Globus pallidus (tissue), 1 donor: ENCODE results near the gene FOSL2.
"Not testable (repeated sequence)": the region's sequence is repeated elsewhere in the genome, so short reads cannot be mapped to it uniquely, and the experiment has no call there.

ENCODE experiments used
- DNase-seq: peaks from one replicate; pipeline ENCODE4 v3.0.0-alpha.2; 2015; ENCODE audit warnings: low spot score

Gene FOSL2

DNA sequence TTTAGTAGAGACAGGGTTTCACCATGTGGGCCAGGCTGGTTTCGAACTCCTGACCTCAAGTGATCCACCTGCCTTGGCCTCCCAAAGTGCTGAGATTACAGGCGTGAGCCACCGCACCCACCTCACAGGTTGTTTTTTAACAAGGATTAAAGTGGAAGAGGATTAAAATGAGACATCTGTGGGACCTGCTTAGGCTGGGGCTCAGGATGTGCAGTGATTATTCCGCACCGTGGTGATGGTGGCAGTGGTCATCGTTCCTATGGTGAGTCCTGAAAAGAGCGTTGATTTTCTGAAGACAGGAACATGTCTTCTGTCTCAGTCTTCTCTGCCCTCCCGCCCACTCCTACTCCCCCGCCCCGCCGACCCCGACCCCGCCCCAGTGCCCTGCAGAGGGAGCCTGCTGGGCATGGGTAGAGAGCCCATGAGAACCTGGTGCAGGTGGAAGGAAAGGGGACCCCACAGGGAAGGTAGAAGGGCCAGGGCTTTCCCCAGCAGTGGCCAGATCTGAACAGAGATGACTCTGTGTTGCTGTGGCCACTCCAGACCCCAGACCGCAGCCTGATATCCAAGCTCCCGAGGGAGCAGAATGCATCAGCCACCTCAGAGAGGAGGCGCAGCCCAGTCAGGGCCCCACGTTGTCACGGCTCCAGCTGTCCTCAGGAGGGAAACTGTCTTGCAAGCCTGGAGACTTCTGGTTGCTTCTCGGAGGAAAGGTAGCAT is 34.5 kb upstream of the FOSL2 start:
- DNase-seq = no peak

DNA sequence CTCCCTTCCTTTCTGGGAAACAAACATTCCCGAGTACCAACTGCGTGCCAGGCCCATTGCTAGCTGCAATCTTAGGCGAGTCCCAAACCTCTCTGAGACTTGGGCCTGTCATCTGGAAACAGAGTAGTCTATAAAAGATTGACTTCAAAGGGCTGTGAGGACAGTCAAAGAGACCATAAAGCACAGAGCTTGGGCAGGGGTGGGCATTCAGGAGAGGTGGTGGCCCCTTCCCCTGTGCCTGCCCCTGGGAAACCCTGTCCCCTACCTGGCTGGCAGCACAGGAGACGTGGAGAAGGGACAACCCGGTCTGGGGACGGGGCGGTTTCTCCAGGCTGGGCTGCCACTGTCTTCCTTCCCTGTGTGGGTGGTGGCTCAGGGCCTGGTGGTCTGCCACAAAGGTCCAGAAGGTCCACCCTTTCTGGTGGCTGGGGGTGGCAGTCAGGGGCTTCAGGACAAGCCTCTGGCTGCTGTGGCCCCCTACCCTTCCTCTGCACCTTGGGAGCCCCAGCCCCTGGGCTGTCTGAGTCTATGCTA is 33.9 kb upstream of the FOSL2 start:
- no peak for DNase-seq

DNA sequence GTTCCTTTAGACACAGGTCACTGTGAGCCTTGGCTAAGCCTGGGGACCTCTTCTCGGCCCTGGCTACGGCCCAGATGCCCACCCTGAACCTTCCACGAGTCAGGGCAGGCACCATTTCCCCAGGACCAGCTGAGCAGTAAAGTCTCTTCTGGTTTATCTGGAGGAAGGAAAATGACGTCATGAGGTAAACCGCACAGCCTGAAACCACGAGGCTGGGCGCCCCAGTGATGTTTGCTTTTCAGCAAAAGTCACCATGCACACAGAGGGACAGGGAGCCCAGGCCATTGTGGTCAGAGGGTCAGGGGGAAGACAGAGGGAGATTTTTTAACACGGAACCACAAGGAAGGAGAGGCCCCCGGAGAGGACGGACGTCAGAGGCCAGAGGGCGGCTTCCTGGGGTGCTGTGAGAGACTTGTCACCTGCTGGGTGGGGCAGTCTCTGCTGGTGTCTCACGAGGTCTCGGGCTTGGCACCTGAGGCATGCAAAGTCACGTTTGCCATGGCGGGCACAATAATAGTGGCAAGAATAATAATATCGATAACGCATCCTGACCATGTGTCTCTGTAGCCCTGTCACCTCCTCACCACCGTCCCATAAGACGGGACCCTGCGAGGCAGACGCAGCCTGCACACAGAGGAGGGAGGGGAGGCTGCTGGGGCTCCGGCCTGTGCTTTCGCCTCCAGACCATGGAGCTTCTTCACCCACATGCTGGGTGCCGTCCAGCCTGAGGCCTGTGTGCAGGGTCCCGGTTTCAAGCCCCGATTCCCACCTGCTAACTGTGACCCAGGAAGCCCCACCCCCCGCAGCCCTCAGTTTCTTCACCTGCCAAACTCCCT is 33.2 kb upstream of the FOSL2 start:
- peak; percentile 53 for DNase-seq

DNA sequence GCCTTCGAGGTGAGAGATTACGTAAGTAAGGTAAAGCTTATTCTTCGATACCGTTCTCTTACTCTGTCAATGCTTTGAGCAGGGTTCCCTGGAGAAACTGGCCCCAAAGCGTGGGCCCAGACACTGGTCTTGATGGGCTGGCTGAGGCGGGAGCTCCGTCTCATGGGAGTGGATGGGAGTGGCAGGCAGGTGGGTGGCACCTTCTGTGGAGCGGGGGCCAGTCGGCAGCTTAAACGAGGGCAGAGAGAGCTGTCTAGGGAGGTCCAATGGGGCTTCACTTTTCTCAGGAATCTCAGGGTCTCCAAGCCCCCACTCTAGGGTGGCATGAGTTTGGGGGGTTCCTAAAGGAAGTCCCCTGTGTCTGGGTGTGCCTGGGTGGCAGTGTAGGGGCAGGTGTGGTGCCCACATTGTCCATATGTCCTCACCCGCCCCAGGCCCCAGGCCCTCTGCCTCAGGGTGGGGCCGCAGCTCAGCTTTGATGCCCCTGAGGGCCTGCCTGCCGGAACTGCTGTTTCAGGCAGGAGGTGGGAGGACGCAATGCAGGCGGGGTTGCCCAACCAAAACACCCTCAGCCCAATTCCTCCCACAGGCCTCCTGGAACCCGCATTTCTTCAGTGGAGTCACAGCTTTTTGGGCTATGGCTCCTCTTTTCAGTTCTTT is 32.5 kb upstream of the FOSL2 start:
- no peak for DNase-seq

DNA sequence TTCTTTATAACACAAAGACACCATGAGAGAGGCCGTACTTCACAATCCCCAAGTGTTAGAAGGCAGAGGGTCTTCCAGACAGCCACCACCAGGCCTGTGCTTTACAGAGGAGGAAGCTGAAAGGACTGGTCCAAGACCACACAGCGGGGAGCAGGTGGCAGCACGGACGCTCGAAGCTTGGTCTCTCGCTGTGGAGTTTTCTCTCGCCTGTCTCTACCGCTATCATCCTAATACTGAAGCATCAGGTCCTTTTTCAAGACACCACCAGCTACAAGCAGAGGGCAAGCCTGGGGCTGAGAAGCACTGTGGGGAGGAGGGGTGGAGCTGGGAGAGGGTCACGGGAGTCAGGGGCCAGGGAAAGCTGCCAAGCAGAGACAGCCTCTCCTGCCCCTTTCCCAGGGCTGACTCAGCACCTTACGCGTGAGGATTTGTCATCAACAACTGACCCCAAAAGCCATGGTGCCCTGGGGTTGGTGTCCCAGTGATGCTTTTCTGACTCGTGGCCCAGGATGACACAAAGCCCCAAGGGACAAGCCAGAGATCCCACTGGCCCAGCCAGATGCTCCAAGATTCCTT is 31.9 kb upstream of the FOSL2 start:
- DNase-seq = no peak

DNA sequence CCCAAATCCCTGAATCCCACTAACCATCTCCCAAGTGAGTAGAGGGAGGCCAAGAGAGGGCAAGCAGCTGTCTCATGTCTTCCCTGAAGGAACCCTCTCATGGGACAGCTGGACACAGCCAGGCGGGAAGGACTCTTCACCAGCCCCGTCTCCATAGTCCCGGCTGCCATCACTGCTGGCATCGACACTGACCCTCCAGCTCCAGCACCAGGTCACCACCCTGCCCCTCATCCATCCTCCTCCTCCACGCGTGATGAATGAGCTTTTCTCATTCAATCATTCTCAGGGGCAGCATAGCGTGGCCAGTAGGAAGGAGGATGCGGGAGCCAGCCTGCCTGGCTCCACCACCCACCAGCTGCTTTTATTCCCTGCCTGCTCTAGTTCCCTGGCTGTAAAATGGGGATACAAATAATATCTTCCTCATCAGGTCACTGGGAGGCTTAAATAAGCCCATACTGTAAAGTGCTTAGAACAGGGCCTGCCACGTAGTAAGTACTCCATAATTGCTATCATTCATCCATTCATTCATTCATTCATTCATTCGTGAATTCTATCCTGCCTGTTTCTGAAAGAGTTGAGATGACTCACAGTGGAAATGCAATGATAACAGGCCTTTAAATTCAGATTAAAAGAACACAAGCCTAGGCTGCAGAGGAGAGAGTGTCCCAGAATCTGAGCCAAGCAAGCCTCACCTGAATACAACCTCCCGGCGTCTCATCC is 30.5 kb upstream of the FOSL2 start:
- DNase-seq = no peak

DNA sequence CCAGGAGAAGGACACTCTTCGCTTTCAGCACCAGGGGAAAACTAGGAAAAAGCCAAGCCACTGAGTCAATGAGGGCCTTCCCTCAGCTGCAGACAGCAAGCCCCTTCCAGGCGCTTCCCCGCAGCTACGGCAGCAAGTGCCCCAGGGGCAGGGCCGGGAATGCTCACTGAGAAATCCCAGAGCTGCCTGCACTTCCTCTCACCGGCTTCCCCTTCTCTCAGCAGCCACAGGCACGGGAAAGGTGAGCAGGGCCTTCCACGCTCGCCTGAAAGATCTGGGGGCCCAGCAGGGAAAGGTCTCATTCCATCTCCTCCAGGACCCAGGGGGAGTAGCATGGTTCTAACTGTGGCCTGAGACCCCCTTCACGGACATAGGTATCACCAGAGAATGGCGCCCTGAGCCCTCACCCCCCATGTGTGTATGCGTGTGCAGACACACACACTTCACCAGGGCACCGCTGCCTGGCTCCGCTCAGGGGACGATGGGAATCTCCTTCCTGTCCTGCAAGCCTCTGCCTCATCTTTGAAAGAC is 29.6 kb upstream of the FOSL2 start:
- no peak for DNase-seq

DNA sequence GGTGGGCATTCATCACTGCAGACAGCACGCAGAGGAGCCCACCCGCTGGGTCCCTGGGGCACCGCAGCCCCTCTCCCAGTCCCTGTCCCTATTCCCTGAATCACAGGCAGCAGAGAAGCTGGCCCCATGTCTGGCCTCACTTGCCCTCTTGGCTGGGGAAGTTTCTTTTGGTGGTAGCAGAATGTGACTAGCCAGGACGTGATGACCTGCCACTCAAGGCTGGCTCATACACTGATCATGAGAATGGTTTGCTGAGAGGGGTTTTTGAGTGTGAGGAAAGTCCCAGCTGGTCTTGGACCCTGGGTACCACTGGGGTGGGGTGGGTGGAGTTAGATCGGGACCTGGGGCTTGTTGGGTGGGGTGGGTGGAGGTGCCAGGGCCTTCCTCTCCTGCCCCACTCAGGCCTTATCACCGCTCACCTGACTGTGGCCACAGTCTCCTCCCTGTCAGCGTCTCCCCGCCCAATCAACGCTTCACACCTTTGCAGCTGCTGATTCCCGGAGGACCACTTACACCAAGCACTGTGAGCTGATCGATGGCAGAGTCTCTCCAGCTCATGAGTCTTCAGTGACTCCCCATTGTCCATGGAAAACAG is 28.9 kb upstream of the FOSL2 start:
- DNase-seq = no peak

DNA sequence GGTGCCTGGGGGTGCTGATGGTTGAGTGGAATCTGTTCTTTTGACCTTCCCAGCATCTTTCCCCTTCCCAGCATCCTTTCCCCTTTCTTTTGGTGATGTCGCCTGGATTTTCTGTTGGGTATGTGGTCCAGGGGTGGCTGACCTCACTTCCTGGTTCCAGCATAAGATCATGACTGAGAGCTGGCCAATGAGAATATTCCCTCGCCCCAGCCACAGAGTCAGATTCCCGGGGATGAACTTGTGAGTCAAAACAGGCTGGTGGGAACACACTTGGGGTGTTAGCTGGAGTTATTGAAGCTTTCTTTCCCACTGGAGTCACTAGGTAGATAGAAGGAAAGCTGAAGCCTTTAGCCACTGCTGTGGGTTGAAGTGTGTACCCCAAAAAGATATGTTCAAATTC is 28.0 kb upstream of the FOSL2 start:
- no peak for DNase-seq

DNA sequence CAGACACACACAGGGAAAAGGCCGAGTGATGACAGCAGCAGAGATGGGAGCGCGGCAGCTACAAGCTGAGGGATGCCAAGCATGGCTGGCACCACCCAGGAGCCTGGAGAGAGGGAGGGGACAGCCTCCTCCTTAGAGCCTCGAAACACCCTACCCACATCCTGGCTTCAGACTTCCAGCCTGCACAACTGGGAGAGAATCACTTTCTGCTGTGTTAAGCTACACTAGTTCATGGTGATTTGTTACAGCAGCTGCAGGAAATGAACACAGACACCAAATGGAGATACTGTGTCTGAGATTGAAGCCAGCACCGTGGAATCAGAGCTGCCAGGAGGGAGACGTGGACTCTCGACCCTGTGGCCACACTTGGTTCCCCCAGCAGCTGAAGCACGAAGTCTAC is 27.5 kb upstream of the FOSL2 start:
- no peak for DNase-seq

DNA sequence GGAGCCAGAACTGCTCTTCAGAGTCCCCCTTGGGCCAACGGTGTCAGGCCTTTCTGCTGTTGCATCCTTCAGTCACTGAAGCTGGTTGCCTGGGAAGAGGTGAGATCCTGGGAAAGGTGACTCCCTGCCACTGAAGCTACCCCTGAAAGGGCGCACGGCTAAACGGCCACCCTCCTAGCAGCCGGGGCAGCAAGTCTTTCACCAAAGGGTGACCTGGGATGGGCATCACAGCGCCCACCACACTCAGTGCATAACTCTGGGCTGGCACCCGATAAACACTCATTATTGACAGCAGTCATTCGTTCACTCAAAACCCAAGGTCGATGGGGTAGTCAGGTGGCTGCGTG is 26.5 kb upstream of the FOSL2 start:
- DNase-seq = no peak

DNA sequence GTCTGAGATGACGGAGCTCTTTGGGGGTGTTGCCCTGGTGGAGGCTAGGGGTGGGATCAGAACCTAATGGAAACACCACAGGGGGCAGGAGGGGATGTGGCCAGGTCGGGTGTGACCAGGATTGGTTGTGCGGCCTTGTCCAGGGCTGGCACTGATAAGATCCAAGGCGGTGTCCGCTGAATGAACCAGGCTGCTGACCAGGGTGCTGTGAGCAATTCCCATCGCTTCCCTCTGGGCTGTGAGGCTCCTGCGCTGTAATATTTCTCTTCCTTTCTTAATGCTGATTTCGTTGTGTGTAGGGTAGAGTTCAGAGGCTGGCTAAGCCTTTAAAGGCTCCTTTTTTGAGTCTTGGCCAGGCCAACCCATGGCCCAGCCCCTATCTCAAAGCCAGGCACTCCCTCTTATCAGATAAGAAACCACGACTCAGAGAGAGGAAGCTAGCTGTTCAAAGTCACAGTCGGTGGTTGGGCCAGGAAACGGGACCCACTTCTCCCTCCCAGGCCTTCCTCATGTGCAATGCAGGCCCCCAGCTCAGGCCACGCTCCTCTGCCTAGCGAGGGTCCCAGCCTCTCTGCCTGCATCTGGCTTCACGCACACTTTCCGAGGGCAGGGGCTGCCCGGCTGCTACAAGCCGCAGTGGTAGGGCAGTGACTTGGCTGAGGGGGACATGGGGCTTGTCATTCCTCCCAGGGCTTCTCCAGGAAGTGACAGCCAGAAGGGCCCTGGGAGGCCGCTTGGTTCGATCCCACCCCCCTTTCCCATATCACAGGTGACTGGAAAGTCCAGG is 26.0 kb upstream of the FOSL2 start:
- no peak for DNase-seq

DNA sequence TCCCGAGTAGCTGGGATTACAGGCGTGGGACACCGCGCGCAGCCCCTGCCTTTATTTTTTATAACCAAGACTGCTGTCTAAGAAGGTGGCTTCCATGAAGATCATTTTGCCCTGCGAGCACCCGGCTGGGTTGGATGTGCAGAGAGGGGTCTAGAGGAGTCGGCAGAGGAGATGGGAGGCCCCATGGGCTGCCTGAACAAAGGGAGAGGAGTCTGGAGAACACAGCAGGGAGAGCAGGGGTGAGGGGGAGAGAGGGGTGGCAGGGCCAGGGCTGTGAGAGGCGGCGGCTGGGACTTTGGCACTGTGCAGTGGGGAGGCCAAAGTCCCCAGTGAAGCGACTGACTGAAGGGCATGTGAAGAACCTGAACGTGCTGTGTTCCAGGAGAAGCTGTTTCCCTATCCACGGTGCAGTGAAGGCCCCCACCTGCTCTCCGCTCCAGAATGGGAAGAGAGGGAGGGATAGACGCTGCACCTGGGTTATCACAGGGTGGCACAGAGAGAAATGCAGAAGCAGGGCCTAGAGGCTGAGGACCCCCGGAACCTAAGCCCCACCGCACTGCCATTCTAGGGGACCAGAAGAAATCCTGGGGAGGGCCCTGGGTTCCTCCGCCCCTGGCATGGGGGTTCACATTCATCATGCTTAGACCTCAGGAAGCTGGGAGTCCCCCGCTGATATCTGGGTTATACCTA is 24.8 kb upstream of the FOSL2 start:
- no peak for DNase-seq

DNA sequence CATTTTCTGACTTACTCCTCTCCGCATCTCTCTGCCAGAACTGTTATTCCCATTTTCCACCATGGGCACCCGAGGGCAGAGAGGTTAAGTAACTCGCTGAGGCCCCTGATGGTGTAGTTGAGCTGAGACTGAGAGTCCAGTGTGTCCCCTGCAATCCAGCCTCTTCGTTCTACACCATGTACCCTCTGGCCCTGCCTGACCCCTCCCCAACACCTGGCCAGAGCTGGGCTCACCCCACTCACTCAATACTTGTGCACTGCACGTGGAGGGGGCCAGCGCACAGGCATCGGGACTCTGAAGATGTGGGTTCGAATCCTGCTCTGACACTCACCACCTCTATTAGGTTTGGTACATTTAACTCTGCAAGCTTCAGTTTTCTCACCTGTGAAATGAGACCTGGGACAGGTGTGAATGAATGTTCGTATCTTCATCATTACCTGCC is 24.3 kb upstream of the FOSL2 start:
- DNase-seq = no peak

DNA sequence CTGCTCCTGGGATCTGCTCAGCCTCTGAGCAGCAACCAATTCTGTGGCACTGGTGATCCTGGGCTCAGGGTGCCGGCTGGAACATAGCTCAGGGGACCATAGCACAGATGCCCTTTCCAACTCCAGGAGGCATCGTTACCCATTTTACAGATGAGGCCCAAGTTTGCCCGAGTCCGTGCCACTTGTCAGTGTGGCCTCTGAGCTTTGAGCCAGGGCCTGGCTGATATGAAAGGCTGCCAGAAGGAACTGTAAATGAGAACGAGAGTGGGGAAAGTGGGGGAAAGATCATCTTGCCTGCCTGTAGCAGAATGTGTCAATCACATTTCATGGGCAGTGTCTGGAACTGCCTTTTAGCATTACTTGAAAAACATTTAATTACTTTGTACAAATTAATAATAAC is 23.3 kb upstream of the FOSL2 start:
- DNase-seq = no peak

DNA sequence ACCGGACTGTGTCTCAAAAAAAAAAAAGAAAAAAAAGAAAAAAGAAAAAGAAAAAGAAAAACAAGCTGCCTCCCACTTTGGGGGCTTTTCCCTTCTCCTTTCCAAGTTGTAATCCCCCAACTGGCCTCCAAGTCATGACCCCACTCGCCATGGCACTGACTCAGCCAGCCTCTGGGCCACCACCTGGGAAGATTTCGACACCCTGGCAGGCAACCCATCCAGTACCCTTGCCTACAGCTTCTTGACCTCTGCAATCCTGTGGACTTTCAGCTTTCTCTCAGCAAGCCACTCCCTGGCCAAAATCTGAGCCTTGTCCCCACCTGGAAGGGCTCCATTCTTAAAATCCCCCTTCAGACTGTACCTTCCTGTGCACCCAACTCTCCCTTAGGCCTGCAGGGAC is 22.3 kb upstream of the FOSL2 start:
- DNase-seq = no peak

DNA sequence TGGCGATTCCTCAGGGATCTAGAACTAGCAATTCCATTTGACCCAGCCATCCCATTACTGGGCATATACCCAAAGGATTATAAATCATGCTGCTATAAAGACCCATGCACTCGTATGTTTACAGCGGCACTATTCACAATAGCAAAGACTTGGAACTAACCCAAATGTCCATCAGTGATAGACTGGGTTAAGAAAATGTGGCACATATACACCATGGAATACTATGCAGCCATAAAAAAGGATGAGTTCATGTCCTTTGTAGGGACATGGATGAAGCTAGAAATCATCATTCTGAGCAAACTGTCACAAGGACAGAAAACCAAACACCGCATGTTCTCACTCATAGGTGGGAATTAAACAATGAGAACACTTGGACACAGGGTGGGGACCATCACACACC is 20.9 kb upstream of the FOSL2 start:
- not testable (repeated sequence) for DNase-seq

DNA sequence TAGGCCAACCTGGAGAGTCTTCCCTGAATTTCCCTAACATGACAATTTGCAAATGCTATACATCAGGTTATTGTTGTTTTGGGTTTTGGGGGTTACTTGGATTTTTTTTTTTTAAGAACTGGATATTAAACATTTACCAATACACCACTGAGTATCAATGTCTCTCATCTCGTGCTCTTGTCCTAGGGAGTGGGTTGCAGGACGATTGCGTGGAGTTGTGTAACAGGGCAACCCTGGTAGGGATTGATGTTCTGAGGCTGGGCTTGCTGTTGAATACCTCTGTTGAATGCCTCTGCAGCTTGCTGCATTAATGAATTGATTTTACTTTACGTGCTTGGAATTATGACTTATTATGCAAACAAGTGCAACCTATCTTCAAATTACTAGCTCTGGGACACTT is 18.8 kb upstream of the FOSL2 start:
- DNase-seq = no peak

DNA sequence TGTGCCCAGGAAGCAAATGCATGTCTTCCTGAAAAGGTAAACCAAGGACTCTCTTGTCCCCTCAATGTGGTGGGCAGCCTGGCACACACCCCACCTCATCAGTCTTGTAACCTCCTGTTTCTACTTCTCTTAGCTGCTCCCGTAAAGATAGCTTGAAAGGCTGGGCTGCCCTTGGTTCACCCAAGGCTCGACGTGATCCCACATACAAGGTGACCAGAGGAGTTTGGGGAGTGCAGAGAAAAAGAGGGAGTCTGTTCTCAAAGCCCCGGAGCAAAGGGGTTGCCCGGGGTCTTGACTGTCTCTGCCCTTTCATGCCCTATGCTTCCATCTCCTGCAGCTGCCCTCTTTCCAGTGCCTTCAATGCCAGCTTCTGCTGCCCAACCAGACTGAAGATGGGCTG is 18.3 kb upstream of the FOSL2 start:
- DNase-seq = no peak

DNA sequence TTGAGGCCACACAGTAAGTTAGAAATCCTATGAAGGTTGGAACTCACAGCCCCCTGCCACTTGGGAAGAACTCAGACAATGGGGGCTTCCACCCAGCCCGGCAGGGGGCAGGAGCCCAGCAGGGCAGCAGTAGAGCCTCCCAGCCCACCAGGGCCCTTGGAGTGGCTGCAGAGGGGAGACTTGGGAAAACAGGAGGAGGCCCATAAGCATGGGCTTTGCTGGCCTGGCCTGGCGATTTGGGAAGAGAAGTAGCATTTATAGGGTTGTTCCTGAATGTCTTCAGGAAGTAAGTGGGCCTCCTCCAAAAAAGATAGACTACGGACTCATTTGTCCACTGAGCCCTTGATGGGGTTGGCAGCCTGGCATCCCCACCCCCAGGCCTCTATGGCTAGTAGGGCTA is 17.4 kb upstream of the FOSL2 start:
- no peak for DNase-seq
